Fibroblast of peridontal ligament (primary cell): ENCODE data around the gene SSPN.
A peak's percentile ranks its signal among the peaks of the same experiment; 100 is the strongest.

Experiments
- DNase-seq: peaks from one replicate; pipeline ENCODE4 v3.0.0-alpha.2; 2010; ENCODE audit errors: extremely low read depth

SSPN gene, protein sequence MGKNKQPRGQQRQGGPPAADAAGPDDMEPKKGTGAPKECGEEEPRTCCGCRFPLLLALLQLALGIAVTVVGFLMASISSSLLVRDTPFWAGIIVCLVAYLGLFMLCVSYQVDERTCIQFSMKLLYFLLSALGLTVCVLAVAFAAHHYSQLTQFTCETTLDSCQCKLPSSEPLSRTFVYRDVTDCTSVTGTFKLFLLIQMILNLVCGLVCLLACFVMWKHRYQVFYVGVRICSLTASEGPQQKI

DNA sequence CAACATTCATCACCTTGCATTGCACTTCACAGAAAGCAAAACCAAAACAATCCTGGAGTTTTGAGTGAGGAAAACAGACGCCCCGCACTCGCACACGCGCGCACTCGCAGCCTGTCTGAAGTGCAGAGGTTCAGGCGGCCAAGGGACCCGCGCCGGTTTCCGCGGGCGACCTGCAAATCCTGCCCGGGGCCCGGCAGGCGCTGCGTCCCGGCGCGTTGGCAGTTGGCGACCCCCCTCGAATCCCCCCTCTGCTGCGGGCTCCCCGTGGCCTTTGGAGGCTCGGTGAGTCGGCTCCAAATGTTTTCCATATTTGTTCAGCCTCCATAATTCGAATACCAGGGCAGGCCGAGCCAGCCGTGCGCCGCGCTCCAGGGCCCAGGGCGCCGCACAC lies at the start of gene SSPN:
Gene SSPN, plus strand, starts transcription at position 324 of the 391 bp plus-strand sequence. CDS start 100 bp downstream, outside the sequence.
- DNase-seq = peak; percentile 63

GRCh38 chr12:26148291-26148690 lies 47.1 kb upstream of the SSPN start:
- DNase-seq = no peak

- no peak for DNase-seq
These were observed 45.3 kb upstream of the SSPN start for GRCh38 chr12:26149968-26150500.

DNA sequence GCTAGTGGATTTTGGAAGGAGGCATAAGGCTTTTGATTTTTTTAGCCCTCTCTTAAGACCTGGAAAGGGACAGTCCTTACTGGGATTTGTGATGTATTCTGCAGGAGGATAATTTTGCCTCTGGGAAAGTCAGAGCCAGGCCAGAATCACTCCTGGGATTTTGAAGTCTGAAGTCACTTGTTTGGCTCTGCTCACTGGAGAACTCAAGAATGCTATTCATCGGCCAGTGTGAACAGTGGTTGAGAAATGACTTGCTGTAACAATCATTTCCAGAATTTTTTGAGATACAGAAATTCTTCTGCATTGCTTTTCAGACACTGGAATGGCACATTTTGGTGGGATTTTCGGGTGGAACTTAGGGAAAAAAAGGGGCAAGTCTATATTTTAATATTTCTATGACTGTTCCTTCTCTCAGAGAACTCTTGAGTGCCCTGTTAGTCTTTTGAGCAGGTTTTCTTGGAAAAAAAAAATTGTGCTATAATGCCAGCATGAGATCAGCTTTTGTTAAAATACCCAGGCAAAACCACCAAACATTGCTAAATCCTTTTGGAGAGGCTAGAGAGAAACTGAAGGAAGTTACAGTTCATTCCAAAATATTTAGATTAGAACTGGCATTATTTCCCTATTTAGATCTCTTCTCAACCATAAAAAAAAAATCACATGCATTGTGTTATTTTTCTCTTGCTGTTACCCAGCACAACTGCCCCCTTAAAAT lies 44.5 kb upstream of the SSPN start:
- DNase-seq = peak; percentile 87

DNA sequence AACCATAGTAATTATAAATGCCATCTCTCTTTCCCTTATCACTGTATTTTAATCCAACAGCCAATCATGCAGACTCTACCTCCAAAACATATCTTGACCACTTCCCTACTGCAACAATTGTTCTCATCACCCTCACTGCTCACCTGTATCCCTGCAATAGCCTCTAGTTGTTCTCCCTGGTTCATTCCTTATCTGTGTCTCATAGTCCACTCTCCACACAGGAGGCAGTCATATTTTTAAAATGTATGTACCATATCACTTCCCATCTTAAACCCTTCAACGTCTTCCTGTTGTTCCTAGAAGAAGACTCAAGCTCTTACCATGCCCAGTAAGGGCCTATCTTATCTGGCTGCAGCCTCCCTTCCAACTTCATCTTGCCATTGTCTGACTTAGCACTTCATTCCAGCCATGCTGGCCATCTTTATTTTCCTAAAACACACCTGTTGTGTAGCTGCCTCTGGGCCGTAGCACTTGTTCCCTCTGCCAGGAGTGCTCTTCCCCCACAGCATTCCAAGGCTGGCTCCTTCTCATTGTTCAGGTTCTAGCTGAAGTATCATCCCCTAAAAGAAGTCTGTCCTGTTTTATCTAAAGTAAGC lies 42.8 kb upstream of the SSPN start:
- DNase-seq = no peak

DNA sequence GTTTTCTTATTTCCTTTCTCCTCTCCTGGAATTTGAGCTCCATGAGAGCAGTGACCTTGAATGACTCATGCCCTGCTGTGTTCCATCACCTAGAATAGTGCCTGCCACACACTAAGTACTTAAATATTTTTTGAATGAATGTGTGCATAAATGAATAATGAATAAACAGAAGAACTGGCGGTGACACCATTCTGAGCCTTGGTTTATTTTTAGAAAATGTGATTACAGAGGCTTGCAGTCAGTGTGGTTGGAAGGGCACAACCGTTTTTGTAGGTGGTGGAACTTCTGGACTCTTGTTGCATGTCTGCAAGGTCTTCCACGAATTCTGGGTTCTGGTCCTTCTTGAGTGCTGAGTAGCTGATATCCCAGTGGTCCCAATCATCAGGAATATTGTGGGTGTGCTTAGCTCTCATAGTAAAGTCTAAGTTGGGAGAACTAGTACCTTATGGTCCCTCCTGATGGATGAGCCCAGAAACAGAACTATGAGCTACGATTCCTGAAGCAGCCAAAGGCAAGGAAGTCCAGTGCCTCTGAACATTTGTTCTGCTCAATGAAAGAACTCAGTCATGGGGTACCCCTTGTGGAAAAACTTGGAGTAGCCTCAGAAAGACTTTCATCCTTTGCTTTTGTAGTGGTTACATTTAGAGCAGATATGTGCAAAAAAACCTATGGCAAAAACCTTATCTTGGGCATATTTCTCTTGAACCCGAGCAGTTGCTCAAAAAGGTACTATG lies 41.8 kb upstream of the SSPN start:
- peak; percentile 87 for DNase-seq

GRCh38 chr12:26156201-26156871 lies 39.0 kb upstream of the SSPN start:
- no peak for DNase-seq

DNA sequence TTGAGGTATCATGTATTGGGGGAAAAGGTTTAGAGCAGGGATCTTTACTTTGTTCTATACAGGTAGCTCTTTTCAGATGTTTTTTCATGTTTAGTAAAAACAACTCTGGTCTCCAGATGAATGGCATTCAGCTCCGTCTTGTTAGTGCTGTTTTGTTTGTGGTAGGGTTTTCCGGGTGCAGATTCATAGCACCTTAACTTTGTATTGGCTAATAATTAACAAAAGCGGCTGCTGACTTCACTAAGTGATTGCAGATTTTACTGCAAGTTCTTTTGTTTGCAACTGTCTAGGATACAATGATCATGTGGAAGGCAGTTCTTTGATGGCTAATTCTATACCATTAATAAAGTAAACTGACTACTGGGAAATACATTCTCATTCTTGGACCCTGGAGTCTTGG lies 38.4 kb upstream of the SSPN start:
- DNase-seq = no peak

DNA sequence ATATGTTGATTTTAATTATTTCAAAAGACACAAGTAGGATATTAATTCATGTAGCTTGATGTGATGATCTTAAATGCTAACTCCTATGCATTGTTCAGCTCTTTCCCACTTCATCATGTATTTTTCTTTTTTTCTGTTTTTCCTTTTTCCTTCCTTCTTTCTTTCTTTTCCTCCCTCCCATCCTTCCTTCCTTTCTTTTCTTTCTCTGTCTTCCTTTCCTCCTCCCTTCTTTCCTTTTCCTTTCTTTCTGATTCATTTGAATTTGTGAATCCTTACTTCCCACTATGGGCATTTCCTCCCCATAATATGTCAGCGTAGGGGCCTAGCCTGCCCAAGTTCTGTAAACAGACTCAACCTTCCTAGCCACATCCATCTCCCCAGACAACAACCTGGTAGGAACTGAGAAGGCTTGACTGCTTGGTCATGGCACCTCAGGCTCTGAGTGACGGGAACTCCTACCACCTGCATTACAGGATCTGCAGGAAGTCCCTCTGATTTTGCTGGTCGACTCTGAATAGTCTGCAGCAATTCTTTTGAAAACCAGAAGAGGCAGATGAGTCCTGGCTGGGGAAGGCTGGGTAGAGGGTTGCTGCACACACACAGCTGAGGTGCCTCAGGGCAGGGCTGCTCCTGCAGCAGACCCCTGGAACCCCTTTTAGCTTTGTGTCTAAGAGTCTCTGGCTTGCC lies 37.2 kb upstream of the SSPN start:
- no peak for DNase-seq

DNA sequence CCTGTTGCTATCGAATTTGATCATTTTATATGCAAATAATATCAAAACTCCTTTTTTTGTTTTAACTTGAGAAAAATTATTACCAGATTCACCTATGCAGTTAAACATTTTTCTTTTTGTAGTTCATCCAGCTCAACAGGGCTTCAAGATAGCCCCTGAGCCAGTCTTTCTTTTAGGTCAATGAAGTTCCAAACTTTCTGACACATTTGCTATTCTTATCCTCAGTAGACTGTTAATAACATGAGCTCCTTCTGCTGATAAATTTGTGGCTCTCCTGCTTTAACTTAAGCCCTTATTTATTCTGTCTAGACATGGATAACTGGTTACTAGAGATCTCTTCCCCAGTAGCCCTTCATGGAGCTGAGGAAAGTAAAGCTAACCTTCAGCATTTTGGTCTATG lies 33.2 kb upstream of the SSPN start:
- no peak for DNase-seq

- no peak for DNase-seq
These were observed 32.5 kb upstream of the SSPN start for GRCh38 chr12:26162905-26163304.

GRCh38 chr12:26164118-26164517 lies 31.3 kb upstream of the SSPN start:
- no peak for DNase-seq

DNA sequence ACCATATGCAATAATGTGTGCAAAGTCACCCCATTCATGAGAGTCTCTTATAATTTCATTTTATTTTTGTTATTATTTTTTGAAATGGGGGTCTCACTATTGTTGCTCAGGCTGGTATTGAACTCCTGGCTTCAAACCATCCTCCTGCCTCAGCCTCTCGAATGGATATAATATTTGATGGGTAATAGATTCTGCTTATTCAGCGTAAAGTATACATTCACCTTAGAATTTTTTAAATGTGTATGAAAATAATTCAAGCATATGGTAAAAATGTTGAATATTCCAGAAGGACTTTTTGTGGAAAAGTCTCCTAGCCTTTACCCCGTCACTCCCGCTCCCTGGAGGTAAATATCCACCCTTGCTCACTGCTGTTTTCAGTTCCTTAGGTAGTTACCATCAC lies 23.4 kb upstream of the SSPN start:
- DNase-seq = no peak

- no peak for DNase-seq
These were observed 22.8 kb upstream of the SSPN start for GRCh38 chr12:26172539-26172938.

- DNase-seq = no peak
These were observed 22.3 kb upstream of the SSPN start for GRCh38 chr12:26172946-26173552.

DNA sequence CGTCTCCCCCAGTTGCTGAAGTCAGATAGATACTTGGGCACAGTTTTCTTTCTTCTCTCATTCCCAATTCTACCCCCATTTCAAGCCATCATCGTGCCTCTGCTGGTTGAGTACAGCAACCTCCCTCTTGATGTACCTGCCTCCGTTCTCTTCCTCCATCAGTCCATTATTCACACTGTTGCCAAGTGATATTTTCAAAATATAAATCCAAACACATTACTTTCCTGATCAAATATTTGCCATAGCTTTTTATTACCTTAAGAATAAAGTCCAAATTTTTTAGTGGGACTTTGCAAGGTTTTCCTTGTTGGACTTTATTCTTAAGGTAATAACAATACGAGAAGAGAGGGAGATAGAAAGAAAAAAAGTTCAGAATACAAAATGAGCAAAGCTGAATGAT lies 18.6 kb upstream of the SSPN start:
- DNase-seq = no peak

GRCh38 chr12:26177283-26177682 lies 18.1 kb upstream of the SSPN start:
- no peak for DNase-seq

DNA sequence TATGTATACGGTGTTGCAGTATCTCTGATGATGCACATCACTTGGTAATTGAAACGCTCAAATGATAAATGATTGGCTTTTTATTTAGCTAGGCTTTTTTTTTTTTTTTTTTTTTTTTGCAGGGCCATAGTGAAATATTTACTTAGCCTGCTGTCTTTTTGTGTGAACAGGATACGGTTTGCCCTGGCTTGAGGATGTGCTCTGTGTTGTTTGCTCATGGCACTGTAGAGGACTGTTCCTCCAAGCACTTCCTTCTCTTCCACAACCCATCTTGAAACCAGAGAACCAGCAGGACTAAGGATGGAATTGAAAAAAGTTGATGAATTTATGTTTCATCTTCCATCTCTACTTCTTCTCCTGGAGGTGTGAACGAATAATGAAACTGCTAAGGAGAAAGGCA lies 15.5 kb upstream of the SSPN start:
- DNase-seq = no peak

DNA sequence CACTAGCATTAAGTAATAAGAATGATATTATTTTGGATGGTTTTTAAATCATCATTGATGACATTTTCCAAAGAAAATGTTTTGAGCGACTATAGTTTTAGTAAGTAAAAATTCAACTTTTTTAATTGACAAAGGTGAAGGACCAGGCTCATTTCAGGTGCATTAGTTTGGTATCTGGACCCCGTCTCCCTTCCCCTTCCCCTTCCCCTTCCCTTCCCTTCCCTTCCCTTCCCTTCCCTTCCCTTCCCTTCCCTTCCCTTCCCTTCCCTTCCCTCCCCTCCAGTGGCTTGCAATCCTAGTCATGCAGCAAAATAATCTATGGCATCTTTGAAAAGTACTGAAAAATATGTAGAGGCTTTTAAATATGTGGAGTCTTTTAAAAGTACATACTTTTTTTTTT lies 13.0 kb upstream of the SSPN start:
- DNase-seq = no peak

GRCh38 chr12:26185532-26186320 lies 9.6 kb upstream of the SSPN start:
- DNase-seq = no peak
